Forelimb muscle (tissue), 1 donor: ENCODE measurements around the gene C1QC. TPM values are rescaled to one million over a fixed set of nuclear protein-coding genes. Genes with fewer than 3 reads are reported as not detected.

Source experiments
- DNase-seq: peaks from one replicate; pipeline ENCODE4 v3.0.0-alpha.2; 2013; ENCODE audit warnings: low read depth
- polyA plus RNA-seq: library from polyadenylated mRNA; unstranded; fragments of 120-200 nt; gene quantifications from one replicate; pipeline ENCODE4 v1.2.1, GENCODE V29; 2013; ENCODE audit not compliant: insufficient read length

The C1QC gene
- polyA plus RNA-seq, 1 donor: 23.9 TPM

GRCh38 chr1:22619252-22619651, 24.2 kb upstream of the C1QC start:
- no peak for DNase-seq

- DNase-seq: no peak
These were observed 23.6 kb upstream of the C1QC start for GRCh38 chr1:22619798-22620197.

GRCh38 chr1:22621761-22622160, 21.7 kb upstream of the C1QC start:
- no peak for DNase-seq

- DNase-seq: no peak
These were observed 18.0 kb upstream of the C1QC start for GRCh38 chr1:22625262-22625925.

- no peak for DNase-seq
These were observed 16.9 kb upstream of the C1QC start for GRCh38 chr1:22626237-22627157.

GRCh38 chr1:22627331-22627730, 16.1 kb upstream of the C1QC start:
- DNase-seq: no peak

GRCh38 chr1:22628698-22629444, 14.6 kb upstream of the C1QC start:
- DNase-seq: no peak

- no peak for DNase-seq
These were observed 13.5 kb upstream of the C1QC start for GRCh38 chr1:22629886-22630285.

- DNase-seq: no peak
These were observed 9.6 kb upstream of the C1QC start for GRCh38 chr1:22633697-22634463.

GRCh38 chr1:22635436-22635835, 8.0 kb upstream of the C1QC start:
- DNase-seq: no peak

GRCh38 chr1:22636353-22636752, 7.1 kb upstream of the C1QC start, which contains the start of gene C1QA:
TSS of gene C1QA (plus strand) at chr1:22636628. CDS start at chr1:22637617, 989 bp downstream.
- DNase-seq: no peak

- no peak for DNase-seq
These were observed 6.5 kb upstream of the C1QC start for GRCh38 chr1:22636927-22637326.

GRCh38 chr1:22637907-22638445, 5.5 kb upstream of the C1QC start:
- no peak for DNase-seq

GRCh38 chr1:22638476-22639234, 4.8 kb upstream of the C1QC start:
- DNase-seq: no peak

GRCh38 chr1:22639286-22639685, 4.1 kb upstream of the C1QC start:
- DNase-seq: no peak

- no peak for DNase-seq
These were observed 2.2 kb upstream of the C1QC start for GRCh38 chr1:22641247-22641646.

GRCh38 chr1:22641906-22642636, 1.4 kb upstream of the C1QC start:
- DNase-seq: no peak

GRCh38 chr1:22643928-22644327, 495 bp downstream of the C1QC start:
- no peak for DNase-seq

GRCh38 chr1:22645931-22646330, 2.5 kb downstream of the C1QC start:
- DNase-seq: no peak

GRCh38 chr1:22646384-22646783, 3.0 kb downstream of the C1QC start:
- no peak for DNase-seq
